SH-SY5Y (cell line): Measurements from ENCODE around the gene PLCB4.

Experiments used
- GATA2 ChIP-seq: IDR thresholded peaks from 2 replicates; pipeline ENCODE4 v1.6.1; 2011; ENCODE audit warnings: mild to moderate bottlenecking, low read depth, low read length
- GATA3 ChIP-seq: IDR thresholded peaks from 2 replicates; pipeline ENCODE4 v1.6.1; 2011; ENCODE audit warnings: low read depth, mild to moderate bottlenecking, low read length, moderate library complexity

Gene PLCB4

DNA sequence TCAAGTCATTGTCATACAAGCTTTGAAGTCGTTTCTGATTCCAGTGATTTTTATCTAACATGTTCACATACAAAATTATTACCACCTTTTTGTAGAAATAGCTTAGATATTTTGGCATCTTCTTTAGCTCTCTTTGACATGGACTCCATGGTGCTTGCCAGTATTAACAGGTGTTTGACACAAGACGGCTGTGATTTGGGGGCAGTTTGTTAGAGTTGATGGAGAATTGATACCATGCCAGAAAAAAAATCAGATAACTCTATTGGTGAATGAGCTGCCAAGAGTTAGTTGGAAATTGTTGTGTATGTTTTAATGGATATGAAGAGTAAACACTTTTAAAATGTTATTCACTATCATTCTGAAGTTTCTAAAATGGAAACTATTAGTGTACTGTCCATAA lies 298.9 kb downstream of the PLCB4 start:
- TF ChIP-seq GATA2 = no peak
- TF ChIP-seq GATA3 = no peak

DNA sequence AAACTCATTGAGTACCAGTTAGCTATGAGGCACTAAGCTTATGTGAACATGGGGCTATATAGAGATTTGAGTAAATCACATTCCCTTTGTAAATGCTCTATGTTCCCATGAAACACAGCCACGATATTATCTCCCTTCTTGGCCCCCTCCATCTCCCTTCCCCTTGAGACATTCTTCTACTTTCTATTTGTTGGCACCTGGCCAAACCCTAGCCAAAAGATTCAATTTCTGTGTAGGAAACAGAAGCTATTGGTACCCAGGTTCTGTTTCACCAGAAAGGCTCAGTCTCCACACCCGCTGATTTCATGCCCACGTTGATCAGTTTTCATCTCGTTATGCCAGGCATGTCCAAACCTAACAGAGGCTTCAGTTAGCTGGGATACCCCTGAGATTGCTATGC lies 300.0 kb downstream of the PLCB4 start:
- TF ChIP-seq GATA2 = no peak
- no peak for TF ChIP-seq GATA3

DNA sequence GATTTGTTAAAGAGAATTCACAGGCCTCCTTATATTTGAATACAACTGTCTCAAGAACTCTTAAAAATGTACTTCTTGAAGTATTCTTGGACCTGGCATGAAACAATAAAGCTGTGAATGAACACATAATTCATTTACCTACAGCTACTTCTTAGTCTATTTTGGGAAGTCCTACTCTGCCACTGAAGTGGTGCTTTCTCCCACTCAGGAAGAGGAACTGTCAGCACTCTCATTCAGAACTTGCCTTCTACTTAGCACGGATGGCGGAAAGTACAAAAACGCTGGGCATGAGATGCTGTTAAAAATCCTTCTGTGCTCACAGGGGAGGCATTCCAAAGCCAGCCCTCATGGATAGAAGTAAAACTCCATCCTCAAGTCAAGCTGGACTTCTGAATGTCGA lies 300.7 kb downstream of the PLCB4 start:
- TF ChIP-seq GATA2 (no peak), GATA3 (no peak)

DNA sequence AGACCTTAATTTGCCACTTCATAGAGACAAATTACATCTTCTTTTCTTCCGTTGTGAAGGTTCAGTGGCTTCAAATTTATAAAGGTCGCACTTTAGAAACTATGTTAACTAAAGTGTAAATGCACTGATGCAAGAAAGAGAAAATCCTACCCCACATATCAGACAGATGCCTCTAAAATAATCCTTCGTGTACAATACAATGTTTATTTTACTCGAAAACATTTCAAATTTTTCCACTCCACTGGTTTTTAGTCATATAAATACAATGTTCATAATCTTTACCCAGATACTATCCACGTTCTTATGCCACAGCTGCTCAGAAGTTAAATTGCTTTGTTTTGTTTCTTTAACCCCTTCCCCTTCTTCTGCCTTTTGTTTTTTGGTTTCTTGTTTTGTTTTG lies 305.2 kb downstream of the PLCB4 start:
- TF ChIP-seq GATA3 = no peak
- TF ChIP-seq GATA2 = no peak

DNA sequence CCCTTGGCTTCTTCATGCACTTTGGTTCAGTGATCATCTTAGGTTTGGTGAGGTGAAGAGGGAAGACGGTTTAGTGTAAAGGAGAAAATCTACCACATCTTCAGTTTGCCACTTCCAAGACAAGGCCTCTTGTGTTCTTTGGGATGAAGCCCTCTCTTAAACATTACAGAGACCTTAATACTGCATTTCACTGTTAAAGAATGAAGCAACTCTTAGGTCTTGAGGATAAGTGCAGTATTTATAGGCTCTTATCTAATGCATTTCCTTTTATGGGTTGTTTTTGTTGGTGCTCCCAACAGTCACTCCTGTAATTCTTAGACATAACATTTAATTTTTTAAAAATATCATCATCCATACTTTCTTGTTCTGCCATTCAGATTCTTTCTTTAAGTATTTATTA lies 305.6 kb downstream of the PLCB4 start:
- TF ChIP-seq GATA3 (no peak), GATA2 (no peak)

DNA sequence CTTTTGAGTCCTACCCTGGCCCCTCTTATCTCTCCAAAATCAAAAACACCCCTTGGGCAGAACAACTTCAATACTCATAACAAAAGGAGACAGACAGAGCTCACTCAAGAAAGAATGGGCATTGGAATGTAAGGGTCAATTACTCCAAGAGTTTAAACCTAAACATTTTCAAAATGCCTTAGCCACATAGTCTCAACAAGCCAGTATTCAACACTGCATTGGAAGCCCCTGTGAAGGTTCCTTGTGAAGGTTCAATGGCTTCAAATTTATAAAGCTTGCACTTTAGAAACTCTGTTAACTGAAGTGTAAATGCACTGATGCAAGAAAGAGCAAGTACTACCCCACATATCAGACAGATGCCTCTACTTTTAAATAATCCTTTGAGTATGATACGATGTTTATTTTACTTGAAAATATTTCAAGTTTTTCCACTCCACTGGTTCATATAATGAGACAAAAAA lies 306.4 kb downstream of the PLCB4 start:
- TF ChIP-seq GATA3 (no peak), GATA2 (no peak)

DNA sequence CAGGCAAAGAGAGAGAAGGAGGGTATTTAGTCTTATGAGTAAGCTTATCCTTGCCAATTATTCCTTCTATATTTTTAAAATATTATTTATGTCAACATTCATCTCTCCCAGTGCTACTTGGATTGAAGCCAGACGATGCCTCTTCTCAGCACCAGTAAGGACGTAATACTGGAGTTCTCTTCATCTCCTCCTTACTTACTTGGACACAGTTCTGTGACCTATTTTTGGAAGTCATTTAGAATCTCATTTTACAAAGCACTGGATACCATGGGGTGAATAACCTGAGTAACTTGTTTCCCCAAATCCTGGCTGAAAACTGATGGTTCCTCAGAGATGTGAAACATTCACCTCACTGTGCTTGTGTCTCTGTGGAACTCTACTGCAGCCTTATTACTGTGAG lies 308.1 kb downstream of the PLCB4 start:
- TF ChIP-seq GATA2 = no peak
- TF ChIP-seq GATA3 = no peak

DNA sequence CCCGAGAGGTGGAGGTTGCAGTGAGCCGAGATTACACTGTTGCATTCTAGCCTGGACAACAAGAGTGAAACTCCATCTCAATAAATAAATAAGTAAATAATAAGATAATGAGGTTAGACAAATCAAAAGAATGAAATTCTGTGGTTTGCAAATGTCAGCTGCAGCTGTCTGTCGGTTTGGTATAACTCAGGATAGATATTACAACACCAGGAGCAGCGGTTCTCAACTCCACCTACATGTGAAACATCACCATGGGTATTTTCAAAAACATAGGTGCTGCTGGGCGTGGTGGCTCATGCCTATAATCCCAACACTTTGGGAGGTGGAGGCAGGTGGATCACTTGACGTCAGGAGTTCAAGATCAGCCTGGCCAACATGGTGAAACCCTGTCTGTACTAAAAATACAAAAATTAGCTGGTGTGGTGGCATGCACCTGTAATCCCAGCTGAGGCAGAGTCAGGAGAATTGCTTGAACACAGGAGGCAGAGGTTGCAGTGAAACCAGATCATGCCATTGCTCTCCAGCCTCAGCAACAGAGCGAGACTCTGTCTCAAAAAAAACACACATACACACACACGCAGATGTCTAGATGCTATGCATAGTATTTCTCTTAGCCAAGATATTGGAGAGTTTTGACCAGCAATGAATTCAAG lies 319.4 kb downstream of the PLCB4 start:
- TF ChIP-seq GATA2 = no peak
- TF ChIP-seq GATA3 = no peak

DNA sequence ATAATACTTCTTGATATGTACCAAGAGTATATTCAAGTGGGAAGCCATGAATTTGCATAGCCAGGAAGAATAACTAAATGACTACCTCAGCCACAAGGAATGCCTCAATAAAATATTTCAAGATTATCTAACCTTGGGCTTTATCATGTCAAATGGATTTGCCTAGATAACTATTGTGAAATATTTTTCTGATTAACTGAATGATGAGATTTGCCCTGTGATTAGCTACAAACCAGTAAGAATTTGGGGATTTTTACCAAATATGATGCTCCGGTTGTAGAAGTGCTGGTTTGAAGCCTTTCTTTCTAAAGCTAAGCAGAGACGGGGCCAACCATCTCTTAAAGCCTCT lies 319.9 kb downstream of the PLCB4 start:
- TF ChIP-seq GATA2 (no peak), GATA3 (no peak)

DNA sequence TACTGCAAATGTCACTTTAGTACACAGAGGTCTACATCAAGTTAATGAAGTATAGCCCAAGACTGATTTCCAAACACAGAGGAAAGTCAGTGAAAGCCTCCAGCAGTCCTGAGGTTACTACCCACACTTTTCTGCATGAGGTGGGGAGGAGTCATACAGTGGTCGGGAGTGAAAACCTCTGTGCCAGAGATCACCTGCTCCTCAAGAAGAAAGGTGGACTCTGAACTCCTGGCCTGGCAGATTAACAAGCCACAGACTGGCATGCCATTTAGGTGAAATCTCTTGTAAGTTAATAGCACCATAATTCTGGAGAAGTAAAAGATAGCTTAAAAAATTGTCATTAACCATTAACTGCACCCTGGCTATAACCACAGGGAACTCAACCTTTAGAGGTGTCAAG lies 320.5 kb downstream of the PLCB4 start:
- no peak for TF ChIP-seq GATA2
- TF ChIP-seq GATA3 = no peak

DNA sequence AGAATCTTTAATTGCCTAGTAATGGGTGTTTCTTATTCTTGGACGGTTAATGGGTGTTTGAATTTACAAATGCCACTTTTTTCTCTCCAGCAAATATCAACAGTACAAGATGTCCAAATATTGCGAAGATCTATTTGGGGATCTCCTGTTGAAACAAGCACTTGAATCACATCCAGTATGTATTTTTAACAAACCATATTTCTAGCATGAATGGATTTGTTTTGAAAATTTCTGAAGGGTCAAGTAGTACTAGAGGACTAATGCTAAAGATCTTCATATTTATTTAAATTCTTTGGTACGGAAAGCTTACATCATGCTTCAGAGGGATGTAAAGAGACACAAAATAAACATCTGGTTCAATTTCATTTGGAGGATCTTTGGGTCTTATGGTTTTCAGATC lies 321.6 kb downstream of the PLCB4 start:
- no peak for TF ChIP-seq GATA3
- TF ChIP-seq GATA2 = no peak

DNA sequence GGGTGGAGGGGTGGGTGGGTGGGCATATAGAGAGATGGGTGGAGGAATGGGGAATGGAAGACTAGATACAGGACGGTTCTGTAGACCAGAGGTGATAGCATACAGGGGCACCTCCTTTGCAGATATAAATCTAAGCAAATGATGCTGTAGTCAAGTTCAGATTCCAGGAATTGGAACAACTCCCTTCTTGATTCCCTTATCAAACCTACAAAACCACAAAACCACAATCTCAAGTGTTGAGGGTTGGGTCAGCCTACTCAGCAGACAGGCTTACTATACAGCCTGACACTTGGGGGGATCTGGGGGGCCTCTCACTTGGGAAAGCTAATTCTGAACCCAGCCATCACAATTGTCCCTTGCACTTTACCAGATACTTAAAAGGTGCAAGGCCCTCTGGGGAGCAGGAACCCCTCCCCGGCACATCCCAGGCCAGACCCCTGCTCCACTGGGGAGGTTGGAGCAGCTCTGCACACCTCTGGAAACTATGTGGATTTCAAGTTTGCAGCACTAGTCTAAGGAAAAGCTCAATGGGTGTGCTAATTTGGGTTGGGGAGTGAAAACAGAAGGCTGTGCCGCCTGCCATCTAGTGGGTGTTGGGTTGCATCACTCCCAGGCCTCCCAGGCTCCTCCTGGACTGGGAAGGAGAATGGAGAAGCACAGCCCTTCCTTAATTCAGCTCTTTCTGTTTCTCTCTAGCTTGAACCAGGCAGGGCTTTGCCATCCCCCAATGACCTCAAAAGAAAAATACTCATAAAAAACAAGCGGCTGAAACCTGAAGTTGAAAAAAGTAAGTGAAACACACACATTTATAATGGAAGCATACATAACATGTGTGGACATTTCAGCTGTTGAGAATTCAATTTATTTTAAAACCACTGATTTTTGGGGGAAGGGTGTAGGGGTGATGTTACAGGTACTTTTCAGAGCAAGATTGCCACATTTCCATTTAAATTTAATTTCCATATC lies 324.3 kb downstream of the PLCB4 start:
- TF ChIP-seq GATA2 = no peak
- TF ChIP-seq GATA3 = no peak

DNA sequence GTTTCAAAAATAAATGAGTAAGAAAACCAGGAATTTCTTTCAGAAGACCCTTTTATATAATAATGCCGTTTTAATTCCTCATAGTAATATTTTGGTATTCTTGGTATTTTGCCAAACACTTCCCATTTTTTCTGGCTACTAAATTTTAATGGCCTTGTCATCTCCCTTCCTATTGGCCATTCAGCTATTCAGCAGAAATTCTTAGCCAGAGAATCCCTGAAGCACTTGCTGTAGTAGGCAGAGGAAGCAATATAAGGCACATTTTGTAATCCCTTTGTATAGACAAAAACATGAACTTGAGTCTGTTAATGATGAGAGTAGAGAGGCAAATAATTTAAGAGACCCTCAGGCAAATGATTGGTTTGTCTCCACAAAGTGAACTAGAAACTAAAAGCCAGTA lies 327.1 kb downstream of the PLCB4 start:
- no peak for TF ChIP-seq GATA3
- TF ChIP-seq GATA2 = no peak

DNA sequence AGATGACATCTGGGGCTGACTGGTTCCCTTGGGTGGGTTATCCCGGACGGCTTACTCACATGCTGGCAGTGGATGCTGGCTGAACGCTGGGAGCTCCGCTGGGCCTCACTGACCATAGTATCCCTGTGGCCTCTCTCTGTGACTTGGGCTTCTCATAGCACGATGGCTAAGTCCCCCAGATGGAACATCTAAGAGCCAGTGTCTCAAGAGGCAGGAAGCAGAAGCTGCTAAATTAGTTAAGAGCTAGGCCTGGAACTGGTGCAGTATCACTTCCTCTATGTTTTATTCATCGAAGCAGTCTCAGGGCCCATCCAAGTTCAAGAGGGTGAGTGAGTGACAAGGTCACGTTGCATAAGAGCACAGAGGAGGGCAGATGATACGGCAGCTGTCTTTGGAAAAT lies 329.0 kb downstream of the PLCB4 start:
- no peak for TF ChIP-seq GATA2
- TF ChIP-seq GATA3 = no peak

DNA sequence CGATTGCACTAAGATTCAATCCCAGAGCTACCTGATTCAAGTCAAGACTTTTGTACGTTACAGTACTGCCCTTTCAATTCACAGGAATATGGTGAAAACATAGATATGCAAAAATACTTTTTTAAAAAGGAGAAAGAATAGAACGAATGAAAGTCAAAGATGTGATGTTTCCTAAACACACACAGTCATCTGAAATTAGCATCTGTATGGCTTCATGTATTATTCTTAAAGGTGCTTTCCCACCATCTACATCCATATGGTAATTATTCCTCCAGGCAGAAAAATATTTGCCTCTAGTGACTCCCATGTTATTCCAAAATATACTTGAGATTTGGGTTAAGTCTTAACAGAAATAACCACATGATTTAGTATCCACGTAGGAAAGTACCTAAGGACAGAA lies 330.0 kb downstream of the PLCB4 start:
- no peak for TF ChIP-seq GATA3
- no peak for TF ChIP-seq GATA2
